HepG2 (cell line): ENCODE data around the gene CACNB4. TPM values are rescaled to one million over a fixed set of nuclear protein-coding genes. Genes with fewer than 3 reads are reported as not detected.

ENCODE experiments used
- BCL6 ChIP-seq: IDR thresholded peaks from 2 replicates; pipeline ENCODE4 v1.6.1; 2016; ENCODE audit warnings: missing genetic modification reagents, missing compliant biosample characterization
- CREM ChIP-seq, 2 experiments: sonication (generic) in 1 of 2; formaldehyde crosslinking in 1 of 2; IDR thresholded peaks; 2 replicates each; pipeline versions ENCODE4 v1.4.0 to v1.6.1; 2016 to 2020; ENCODE audit warnings: antibody characterized with exemption in 1 of 2, mild to moderate bottlenecking in 1 of 2, missing genetic modification reagents in 1 of 2
- JDP2 ChIP-seq: sonication (generic); formaldehyde crosslinking; IDR thresholded peaks from 2 replicates; pipeline ENCODE4 v1.8.1; 2022; ENCODE audit warnings: missing genetic modification reagents, borderline replicate concordance
- MLLT10 ChIP-seq: sonication (generic); formaldehyde crosslinking; IDR thresholded peaks from 2 replicates; pipeline ENCODE4 v1.4.0; 2020; ENCODE audit warnings: missing genetic modification reagents
- WIZ ChIP-seq: sonication (generic); formaldehyde crosslinking; IDR thresholded peaks from 2 replicates; pipeline ENCODE4 v1.5.1; 2020; ENCODE audit warnings: mild to moderate bottlenecking, missing genetic modification reagents
- ZFP41 ChIP-seq: sonication (generic); formaldehyde crosslinking; IDR thresholded peaks from 2 replicates; pipeline ENCODE4 v1.4.0; 2020; ENCODE audit warnings: mild to moderate bottlenecking, missing genetic modification reagents, borderline replicate concordance
- ZFX ChIP-seq: sonication (generic); formaldehyde crosslinking; IDR thresholded peaks from 2 replicates; pipeline ENCODE4 v1.4.0; 2020; ENCODE audit warnings: mild to moderate bottlenecking, low read depth, missing genetic modification reagents, moderate library complexity
- ZNF225 ChIP-seq: sonication (generic); formaldehyde crosslinking; IDR thresholded peaks from 2 replicates; pipeline ENCODE4 v1.4.0; 2020; ENCODE audit warnings: mild to moderate bottlenecking, missing genetic modification reagents
- ZNF609 ChIP-seq: sonication (generic); formaldehyde crosslinking; IDR thresholded peaks from 2 replicates; pipeline ENCODE4 v1.4.0; 2020; ENCODE audit warnings: mild to moderate bottlenecking, missing genetic modification reagents, borderline replicate concordance
- ZNF83 ChIP-seq: sonication (generic); formaldehyde crosslinking; IDR thresholded peaks from 2 replicates; pipeline ENCODE4 v1.4.0; 2020; ENCODE audit warnings: missing genetic modification reagents, mild to moderate bottlenecking, borderline replicate concordance
- polyA plus RNA-seq, 8 experiments: library from polyadenylated mRNA; depleted of rRNA in 3 of 8; stranded (reverse) in 7 of 8; unstranded in 1 of 8; fragments of >200 nt; fragmentation: Illumina TruSeq in 4 of 8; extraction: Trizol in 4 of 8; gene quantifications; 2 replicates each; pipeline versions ENCODE4 v1.2.1 to v1.2.3, GENCODE V29; 2011 to 2016; ENCODE audit warnings: low read depth in 4 of 8, missing spikeins in 1 of 8, mixed read lengths in 1 of 8; ENCODE audit not compliant: insufficient read depth in 1 of 8
- total RNA-seq, 5 experiments: library from RNA; depleted of rRNA; stranded (reverse); fragments of >200 nt; fragmentation: Illumina TruSeq; extraction: Trizol; gene quantifications; 2 replicates each; pipeline ENCODE4 v1.2.3, GENCODE V29; 2016; ENCODE audit warnings: low read depth in 1 of 5
- TF ChIP-seq, protein P1 (sequence below), 2 experiments: sonication (generic) in 1 of 2; formaldehyde crosslinking in 1 of 2; IDR thresholded peaks; 2 replicates each; pipeline versions ENCODE4 v1.6.1 to v1.9.0; 2014 to 2022; ENCODE audit warnings: antibody characterized with exemption in 1 of 2, borderline replicate concordance in 1 of 2, inconsistent platforms in 1 of 2, low read depth in 1 of 2, missing genetic modification reagents in 1 of 2
- TF ChIP-seq, protein P2 (sequence below): sonication (generic); formaldehyde crosslinking; IDR thresholded peaks from 2 replicates; pipeline ENCODE4 v1.4.0; 2020; ENCODE audit warnings: missing genetic modification reagents, mild to moderate bottlenecking, borderline replicate concordance

The CACNB4 gene
- total and polyA plus RNA-seq, 2 of the 13 experiments (the other 11 are each of a cell fraction or from before 2014, with no cell fraction given) = 5.1 to 14.3 TPM

GRCh38 chr2:152016181-152017120 is 82.4 kb downstream of the CACNB4 start (continued):
- TF ChIP-seq ZNF609 (CRISPR knock-in tag) (0 out of 2 replicates have a peak, but pooled peaks have one; percentile 36), ZNF225 (CRISPR knock-in tag) (no peak), MLLT10 (no peak), WIZ (no peak), ZFP41 (CRISPR knock-in tag) (no peak), CREM (IDR thresholded peaks at IDR 0.05) (peak; percentile 22; the same call in 1 of the 2 replicates), CREM (CRISPR knock-in tag; IDR thresholded peaks at IDR 0.05) (no peak), ZNF83 (CRISPR knock-in tag) (no peak), BCL6 (CRISPR knock-in tag) (peak; percentile 96), ZFX (no peak), JDP2 (CRISPR knock-in tag) (no peak)
- TF ChIP-seq, protein P1, sequence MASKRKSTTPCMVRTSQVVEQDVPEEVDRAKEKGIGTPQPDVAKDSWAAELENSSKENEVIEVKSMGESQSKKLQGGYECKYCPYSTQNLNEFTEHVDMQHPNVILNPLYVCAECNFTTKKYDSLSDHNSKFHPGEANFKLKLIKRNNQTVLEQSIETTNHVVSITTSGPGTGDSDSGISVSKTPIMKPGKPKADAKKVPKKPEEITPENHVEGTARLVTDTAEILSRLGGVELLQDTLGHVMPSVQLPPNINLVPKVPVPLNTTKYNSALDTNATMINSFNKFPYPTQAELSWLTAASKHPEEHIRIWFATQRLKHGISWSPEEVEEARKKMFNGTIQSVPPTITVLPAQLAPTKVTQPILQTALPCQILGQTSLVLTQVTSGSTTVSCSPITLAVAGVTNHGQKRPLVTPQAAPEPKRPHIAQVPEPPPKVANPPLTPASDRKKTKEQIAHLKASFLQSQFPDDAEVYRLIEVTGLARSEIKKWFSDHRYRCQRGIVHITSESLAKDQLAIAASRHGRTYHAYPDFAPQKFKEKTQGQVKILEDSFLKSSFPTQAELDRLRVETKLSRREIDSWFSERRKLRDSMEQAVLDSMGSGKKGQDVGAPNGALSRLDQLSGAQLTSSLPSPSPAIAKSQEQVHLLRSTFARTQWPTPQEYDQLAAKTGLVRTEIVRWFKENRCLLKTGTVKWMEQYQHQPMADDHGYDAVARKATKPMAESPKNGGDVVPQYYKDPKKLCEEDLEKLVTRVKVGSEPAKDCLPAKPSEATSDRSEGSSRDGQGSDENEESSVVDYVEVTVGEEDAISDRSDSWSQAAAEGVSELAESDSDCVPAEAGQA (IDR thresholded peaks at IDR 0.05; ENCODE audit: low read depth) = no peak
- TF ChIP-seq, protein P1 (CRISPR knock-in tag; IDR thresholded peaks at IDR 0.05; ENCODE audit: borderline replicate concordance) = no peak
- TF ChIP-seq, protein P2, sequence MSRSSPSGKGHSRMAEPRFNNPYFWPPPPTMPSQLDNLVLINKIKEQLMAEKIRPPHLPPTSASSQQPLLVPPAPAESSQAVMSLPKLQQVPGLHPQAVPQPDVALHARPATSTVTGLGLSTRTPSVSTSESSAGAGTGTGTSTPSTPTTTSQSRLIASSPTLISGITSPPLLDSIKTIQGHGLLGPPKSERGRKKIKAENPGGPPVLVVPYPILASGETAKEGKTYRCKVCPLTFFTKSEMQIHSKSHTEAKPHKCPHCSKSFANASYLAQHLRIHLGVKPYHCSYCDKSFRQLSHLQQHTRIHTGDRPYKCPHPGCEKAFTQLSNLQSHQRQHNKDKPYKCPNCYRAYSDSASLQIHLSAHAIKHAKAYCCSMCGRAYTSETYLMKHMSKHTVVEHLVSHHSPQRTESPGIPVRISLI (CRISPR knock-in tag) = no peak
